Stimulated activated naive CD4-positive, alpha-beta T cell (primary cell): ENCODE data around the gene SYNE3.

Experiments
- DNase-seq, 6 experiments: peaks; one replicate each; lab custom pipeline; 2025; lab: John Stamatoyannopoulos, UW

SYNE3 gene

DNA sequence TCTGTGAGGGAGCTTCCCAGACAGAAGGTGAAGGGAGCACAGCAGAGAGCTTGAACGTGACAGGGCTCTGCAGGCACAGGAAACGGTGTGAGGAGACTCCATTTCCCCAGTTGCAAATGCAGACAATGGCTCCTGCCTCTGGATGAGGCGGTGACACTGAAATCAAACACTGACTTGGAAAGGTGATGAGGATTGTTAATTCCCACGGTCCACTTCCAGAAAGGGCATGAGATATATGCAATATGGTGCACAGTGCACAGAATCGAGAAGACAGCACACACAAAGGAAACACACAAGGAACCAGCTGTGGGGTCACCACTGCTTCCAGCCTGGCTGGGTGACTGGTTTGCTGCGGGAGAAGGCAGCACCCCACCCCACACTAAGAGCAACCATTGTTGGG is 42.0 kb downstream of the SYNE3 start:
- DNase-seq, result no peak

DNA sequence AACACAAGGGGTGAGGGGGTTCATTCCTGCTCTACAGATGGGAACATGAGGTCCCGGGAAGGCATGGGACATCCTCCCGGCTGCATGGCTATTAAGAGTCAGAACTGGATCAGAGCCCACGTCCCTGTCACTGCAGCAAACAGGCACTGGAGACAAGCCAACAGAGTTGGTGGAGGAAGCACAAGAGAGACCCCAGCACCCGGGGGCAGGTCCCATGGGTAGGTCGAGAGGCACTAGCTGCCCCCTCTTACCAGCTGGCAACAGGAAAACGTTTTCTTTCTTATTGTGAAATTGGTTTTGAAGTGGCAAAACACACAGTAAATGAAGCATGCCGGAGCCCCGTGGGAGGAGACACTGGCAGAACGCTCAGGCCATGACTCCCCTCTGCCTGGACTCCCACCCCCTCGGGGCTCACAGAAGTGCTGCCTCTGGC is 43.6 kb downstream of the SYNE3 start:
- peak in 1 of 6 experiments; percentile 11 for DNase-seq

- no peak for DNase-seq
Observed at GRCh38 chr14:95471476-95471875, 45.0 kb downstream of the SYNE3 start.

DNA sequence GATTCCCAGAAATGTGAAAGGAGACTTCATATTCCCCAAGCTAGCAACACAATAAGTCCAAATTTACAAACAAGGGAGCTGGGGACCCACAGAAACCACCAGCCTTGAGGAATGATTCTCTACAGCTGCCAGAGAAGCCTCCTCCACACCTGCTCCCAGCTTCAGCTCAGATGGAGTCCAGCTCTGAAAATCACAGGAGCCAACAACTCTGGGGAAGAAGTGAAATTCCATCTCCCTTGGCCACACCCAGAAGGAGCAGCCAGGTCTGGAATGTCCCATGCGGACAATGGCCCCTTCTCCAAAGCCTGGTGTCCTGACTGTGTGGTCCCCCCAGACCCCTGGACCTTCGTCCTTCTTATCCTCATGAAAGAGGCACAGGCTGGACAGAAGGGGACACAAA is 45.4 kb downstream of the SYNE3 start:
- no peak for DNase-seq

- no peak for DNase-seq
Observed at GRCh38 chr14:95469134-95469481, 47.3 kb downstream of the SYNE3 start.

DNA sequence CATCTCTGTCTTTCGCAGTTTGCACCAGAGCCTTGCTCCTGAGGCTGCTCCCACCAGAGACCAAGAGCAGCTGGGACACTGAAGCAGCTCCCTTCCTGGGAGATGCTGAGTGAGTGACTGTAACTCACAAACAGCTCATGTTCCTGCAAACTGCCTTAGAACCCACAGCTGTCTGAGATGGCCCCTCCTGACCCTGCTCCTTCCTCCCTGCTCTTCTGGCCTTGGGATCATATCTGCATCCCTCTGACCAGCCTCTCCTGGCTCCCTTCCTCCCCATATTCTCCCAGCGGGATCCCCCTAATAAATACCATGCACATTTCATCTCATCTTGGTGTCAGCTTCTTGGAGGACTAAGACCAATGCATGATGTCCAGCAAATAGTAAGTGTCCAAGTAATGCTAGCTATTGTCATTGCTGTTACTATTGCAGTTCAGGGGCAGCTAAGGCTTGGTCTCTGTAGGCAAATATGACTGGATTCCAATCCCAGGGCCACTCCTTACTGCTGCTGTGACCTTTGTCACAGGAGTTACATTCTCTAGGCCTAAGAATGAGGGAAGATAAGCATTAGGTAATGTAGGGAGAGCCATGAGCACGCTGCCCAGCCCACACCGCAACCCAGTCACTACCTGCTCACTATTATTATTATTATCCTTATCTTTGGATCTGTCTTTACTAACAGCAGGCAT is 47.9 kb downstream of the SYNE3 start:
- DNase-seq, result no peak

DNA sequence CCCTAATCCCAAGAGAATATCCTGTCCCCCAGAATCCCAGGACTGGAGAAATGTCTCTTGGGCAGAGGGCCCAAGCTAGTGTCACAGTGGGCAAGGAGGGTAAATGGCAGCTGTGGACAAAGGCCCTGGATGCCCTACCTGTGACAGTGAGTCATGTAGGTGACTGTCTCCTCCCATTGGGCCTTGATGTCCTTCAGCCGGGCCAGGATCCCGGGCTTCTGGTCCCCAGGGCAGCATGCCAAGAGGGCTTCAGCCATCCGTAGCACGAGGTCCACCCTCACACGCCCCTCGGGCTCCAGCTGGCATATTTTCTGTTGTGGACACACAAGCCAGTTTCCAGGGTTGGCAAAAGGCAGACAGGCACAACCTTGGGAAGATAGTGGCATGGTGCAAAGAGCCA is 48.8 kb downstream of the SYNE3 start:
- DNase-seq, result peak in 1 of 6 experiments; percentile 9

- no peak for DNase-seq
Observed at GRCh38 chr14:95467232-95467631, 49.2 kb downstream of the SYNE3 start.
